Psoas muscle (tissue), 8 donors: ENCODE data around the gene HSD3B7. TPM values are rescaled to one million over a fixed set of nuclear protein-coding genes. Genes with fewer than 3 reads are reported as not detected.

Experiments used
- ATAC-seq, 4 donors: fragments of 200-7000 bp; cut with Tn5 transposase; one replicate each; pipeline ENCODE4 v1.9.1; 2020; ENCODE audit warnings: moderate library complexity in 3 of 4, mild to moderate bottlenecking in 2 of 4
- DNase-seq, 2 donors: peaks; one replicate each; pipeline ENCODE4 v3.0.0-alpha.2; 2020
- H3K27ac ChIP-seq: fragments of 200-600 bp; one replicate; pipeline ENCODE4 v1.8.0; 2022
- H3K27me3 ChIP-seq, 3 donors: fragments of 200-600 bp in 1 of 3; one replicate each; pipeline versions ENCODE4 v1.6.1 to v1.8.0; 2013 to 2022; ENCODE audit warnings: low read length in 2 of 3, mild to moderate bottlenecking in 2 of 3, moderate library complexity in 1 of 3; ENCODE audit not compliant: insufficient read depth in 3 of 3
- H3K36me3 ChIP-seq, 2 donors: fragments of 200-600 bp in 1 of 2; one replicate each; pipeline versions ENCODE4 v1.6.1 to v1.8.0; 2013 to 2022; ENCODE audit warnings: low read depth in 1 of 2, mild to moderate bottlenecking in 1 of 2, moderate library complexity in 1 of 2; ENCODE audit not compliant: insufficient read depth in 1 of 2
- H3K4me1 ChIP-seq: fragments of 200-600 bp; one replicate; pipeline ENCODE4 v1.8.0; 2022
- H3K4me3 ChIP-seq: fragments of 200-600 bp; one replicate; pipeline ENCODE4 v1.8.0; 2022; ENCODE audit warnings: mild to moderate bottlenecking
- H3K9me3 ChIP-seq: fragments of 200-600 bp; one replicate; pipeline ENCODE4 v1.8.0; 2022
- WGBS, 3 donors: extraction: QIAGEN DNeasy Blood & Tissue Kit; methylation state at CpG; one replicate each; pipeline versions ENCODE4 v1.1.6 to v1.1.7; 2013; 5-methylcytosine and 5-hydroxymethylcytosine counted together
- intact Hi-C, 2 donors: fragments of 100-400 bp; cut with DNase I; formaldehyde crosslinking; loops; one replicate each; pipeline versions ENCODE4 v1.11.0 to v1.14.2; 2022
- polyA plus RNA-seq, 3 donors: library from polyadenylated mRNA; stranded (reverse); fragments of 200-250 nt; gene quantifications; one replicate each; pipeline ENCODE4 v1.2.3, GENCODE V29; 2013
- total RNA-seq, 4 donors: library from RNA; stranded (reverse); fragmentation: NEBNext Ultra II Directional in 2 of 4; extraction: Animal tissue kit (Norgen Biotek cat#: 25700) in 2 of 4; gene quantifications; one replicate each; pipeline versions ENCODE4 v1.2.1 to v1.2.4, GENCODE V29; 2021 to 2023
- TF ChIP-seq, protein P1 (sequence below): fragments of 200-600 bp; IDR thresholded peaks from one replicate; pipeline ENCODE4 v1.8.0; 2022; ENCODE audit warnings: antibody characterized with exemption
- donor health status: healthy with polysubstance abuse.
- donor health status: DM: no; HTN: no; CAD: no; lungs with moderate emphysema.
- donor health status: Bipolar disorder and iron deficiency.
- donor health status: healthy.
- donor health status: DM: yes; HTN: yes; CAD: no.
- donor health status: DM: no; HTN: no; CAD: no.
- donor health status: DM: no; HTN: no; CAD: no.
- donor health status: DM: yes; HTN: yes; CAD: no.

The HSD3B7 gene
- total and polyA plus RNA-seq, 7 donors = 3.2 to 12.8 (median 4.9) TPM

GRCh38 chr16:30967795-30968194 is 17.2 kb upstream of the HSD3B7 start:
- TF ChIP-seq, protein P1, sequence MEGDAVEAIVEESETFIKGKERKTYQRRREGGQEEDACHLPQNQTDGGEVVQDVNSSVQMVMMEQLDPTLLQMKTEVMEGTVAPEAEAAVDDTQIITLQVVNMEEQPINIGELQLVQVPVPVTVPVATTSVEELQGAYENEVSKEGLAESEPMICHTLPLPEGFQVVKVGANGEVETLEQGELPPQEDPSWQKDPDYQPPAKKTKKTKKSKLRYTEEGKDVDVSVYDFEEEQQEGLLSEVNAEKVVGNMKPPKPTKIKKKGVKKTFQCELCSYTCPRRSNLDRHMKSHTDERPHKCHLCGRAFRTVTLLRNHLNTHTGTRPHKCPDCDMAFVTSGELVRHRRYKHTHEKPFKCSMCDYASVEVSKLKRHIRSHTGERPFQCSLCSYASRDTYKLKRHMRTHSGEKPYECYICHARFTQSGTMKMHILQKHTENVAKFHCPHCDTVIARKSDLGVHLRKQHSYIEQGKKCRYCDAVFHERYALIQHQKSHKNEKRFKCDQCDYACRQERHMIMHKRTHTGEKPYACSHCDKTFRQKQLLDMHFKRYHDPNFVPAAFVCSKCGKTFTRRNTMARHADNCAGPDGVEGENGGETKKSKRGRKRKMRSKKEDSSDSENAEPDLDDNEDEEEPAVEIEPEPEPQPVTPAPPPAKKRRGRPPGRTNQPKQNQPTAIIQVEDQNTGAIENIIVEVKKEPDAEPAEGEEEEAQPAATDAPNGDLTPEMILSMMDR = no peak
- Histone ChIP-seq H3K36me3 (peaks cover 13 to 100% of the 10 kb centered on the region in 2 donors), H3K4me3 (no peak overlapping the region), H3K4me1 (no peaks in the 10 kb centered on the region), H3K27me3 (no peaks in the 10 kb centered on the region), H3K27ac (no peak overlapping the region), H3K9me3 (no peaks in the 10 kb centered on the region)
- intact Hi-C loops = no loop called here
- DNase-seq (no peak), ATAC-seq (no peak)
- 70 to 90% (median 83%) methylated on average over 4 of the region's 4 CpGs for WGBS, 3 donors

DNA sequence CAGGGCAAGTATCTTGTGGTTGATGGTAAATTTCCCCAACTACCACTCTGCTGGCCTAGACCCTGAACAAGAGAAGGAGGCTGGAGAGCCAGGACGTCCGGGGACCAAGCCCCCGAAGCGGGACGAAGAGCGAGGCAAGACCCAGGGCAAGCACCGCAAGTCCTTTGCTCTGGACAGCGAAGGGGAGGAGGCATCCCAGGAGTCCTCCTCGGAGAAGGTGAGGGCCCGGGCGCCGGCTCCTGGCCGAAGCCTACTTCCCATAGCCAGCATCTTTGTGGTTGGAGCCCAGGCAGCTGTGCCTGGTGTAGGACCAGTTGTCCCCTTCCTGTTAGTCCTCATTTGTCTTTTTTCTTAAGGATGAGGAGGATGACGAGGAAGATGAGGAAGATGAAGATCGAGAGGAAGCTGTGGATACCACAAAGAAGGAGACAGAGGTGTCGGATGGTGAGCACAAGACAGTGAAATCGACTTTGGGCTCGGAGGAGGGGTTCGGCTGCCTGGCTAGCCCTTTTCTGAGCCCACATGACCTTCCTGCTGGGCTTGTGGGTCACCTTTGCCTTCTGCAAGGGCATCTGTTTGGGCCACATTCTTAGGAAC is 15.7 kb upstream of the HSD3B7 start:
- TF ChIP-seq, protein P1 = no peak
- Histone ChIP-seq H3K4me3 (no peak overlapping the region), H3K36me3 (peaks cover 15 to 100% of the 10 kb centered on the region in 2 donors), H3K9me3 (no peaks in the 10 kb centered on the region), H3K27ac (no peak overlapping the region), H3K4me1 (no peaks in the 10 kb centered on the region), H3K27me3 (no peaks in the 10 kb centered on the region)
- WGBS, 3 donors = 95% methylated on average over 19 of the region's 19 CpGs
- no peak for ATAC-seq
- intact Hi-C loops = no loop called here
- no peak for DNase-seq

- H3K4me3 ChIP-seq = no peak overlapping the region
- ATAC-seq (no peak), DNase-seq (no peak)
- H3K36me3 ChIP-seq = peaks cover 12 to 100% of the 10 kb centered on the region in 2 donors
- H3K27ac ChIP-seq = no peak overlapping the region
- no peaks in the 10 kb centered on the region for H3K4me1 ChIP-seq
- intact Hi-C loops = no loop called here
- WGBS, 3 donors = 94 to 96% (median 94%) methylated on average over 14 of the region's 14 CpGs
- no peaks in the 10 kb centered on the region for H3K9me3 ChIP-seq
- H3K27me3 ChIP-seq = no peaks in the 10 kb centered on the region
- TF ChIP-seq, protein P1 = no peak
Observed at GRCh38 chr16:30971298-30971697, 13.7 kb upstream of the HSD3B7 start.

DNA sequence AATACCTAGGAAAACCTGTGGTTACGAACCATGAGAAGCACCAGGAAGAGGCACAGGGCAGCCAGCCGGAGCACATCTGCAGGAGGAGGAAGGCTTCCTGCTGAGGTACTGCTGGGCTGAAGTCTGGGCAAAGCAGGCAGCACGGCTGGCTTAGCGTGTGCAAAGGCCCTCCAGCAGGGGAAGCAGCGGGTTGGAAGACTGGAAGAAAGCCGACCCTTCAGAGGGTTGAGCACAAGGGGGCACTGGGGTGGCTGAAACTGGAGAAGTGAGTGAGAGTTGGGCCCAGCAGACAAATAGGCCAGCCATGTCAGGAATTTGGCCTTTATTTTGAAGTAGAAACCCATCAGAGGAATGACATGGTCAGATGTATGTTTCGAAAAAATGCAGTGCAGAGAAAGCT is 12.1 kb upstream of the HSD3B7 start:
- no peak overlapping the region for H3K4me3 ChIP-seq
- intact Hi-C loops = no loop called here
- WGBS, 3 donors = 75 to 79% (median 77%) methylated on average over 7 of the region's 7 CpGs
- DNase-seq (no peak), ATAC-seq (no peak)
- H3K9me3 ChIP-seq = no peaks in the 10 kb centered on the region
- H3K27ac ChIP-seq = no peak overlapping the region
- TF ChIP-seq, protein P1 = no peak
- H3K27me3 ChIP-seq = no peaks in the 10 kb centered on the region
- H3K36me3 ChIP-seq = peaks cover 12 to 100% of the 10 kb centered on the region in 2 donors
- no peaks in the 10 kb centered on the region for H3K4me1 ChIP-seq

DNA sequence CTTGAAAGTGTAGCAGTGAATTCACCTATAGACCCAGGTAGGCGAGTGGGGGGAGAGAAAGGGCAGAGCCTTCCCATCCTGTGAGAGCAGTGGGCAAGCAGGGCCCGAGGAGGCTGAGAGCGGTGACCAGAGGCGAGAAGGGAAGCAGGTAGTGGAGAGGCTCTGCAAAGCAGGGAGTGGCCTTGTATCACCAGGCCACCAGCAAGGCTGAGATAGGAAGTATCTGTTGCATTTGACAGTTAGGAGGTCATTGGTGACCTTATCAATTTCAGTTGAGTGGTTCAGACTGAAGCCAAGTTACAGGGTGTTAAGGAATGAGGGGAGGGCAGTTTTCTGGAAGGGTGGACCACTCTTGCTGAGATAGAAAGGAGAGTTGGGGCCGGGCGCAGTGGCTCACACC is 10.7 kb upstream of the HSD3B7 start:
- no peak for DNase-seq
- intact Hi-C loops = no loop called here

More for the DNA sequence above, 10.7 kb upstream of the HSD3B7 start:
- H3K27ac ChIP-seq = no peak overlapping the region
- H3K36me3 ChIP-seq = peaks cover 9 to 100% of the 10 kb centered on the region in 2 donors
- TF ChIP-seq, protein P1 = no peak
- H3K4me3 ChIP-seq = no peak overlapping the region
- 92 to 96% (median 95%) methylated on average over 6 of the region's 6 CpGs for WGBS, 3 donors
- H3K27me3 ChIP-seq = no peaks in the 10 kb centered on the region
- no peaks in the 10 kb centered on the region for H3K4me1 ChIP-seq
- ATAC-seq = no peak
- no peaks in the 10 kb centered on the region for H3K9me3 ChIP-seq
